Sigmoid colon (tissue), 4 donors: ENCODE results near the gene TCP11.

Source experiments
- POLR2A ChIP-seq, 2 donors: fragments of 450-650 bp; IDR thresholded peaks; one replicate each; pipeline ENCODE4 v1.6.1; 2016; ENCODE audit warnings: antibody characterized with exemption in 2 of 2, mild to moderate bottlenecking in 2 of 2, moderate library complexity in 2 of 2
- POLR2AphosphoS5 ChIP-seq, 4 donors: sonication (generic); formaldehyde crosslinking; IDR thresholded peaks; one replicate each; pipeline ENCODE4 v1.6.1; 2017; ENCODE audit warnings: antibody characterized with exemption in 4 of 4
- TF ChIP-seq, protein P1 (sequence below), 4 experiments: fragments of 450-650 bp in 3 of 4; fragments of 200-600 bp in 1 of 4; IDR thresholded peaks; one replicate each; pipeline ENCODE4 v1.5.1; 2016 to 2019; ENCODE audit warnings: antibody characterized with exemption in 4 of 4, mild to moderate bottlenecking in 3 of 4, moderate library complexity in 2 of 4

DNA sequence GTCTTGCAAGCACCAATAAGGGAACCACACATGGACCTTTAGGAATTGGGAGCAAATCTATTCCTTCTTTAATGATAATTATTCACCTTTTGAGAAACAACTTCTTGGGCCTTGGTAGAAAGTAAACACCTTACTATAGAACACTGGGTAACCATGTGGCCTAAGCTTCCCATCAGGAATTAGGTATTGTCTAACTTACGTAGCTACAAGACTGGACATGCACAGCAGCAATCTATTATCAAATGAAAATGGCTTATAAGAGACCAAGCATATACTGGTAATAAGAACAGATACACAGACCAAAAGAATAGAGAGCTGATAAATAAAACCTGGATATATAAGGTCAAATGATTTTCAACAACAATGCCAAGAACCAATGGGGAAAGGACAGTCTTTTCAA, 16.8 kb downstream of the TCP11 start:
- TF ChIP-seq POLR2AphosphoS5 (IDR thresholded peaks at IDR 0.05): no peak
- no peak for TF ChIP-seq POLR2A (IDR thresholded peaks at IDR 0.05)
- TF ChIP-seq, protein P1, sequence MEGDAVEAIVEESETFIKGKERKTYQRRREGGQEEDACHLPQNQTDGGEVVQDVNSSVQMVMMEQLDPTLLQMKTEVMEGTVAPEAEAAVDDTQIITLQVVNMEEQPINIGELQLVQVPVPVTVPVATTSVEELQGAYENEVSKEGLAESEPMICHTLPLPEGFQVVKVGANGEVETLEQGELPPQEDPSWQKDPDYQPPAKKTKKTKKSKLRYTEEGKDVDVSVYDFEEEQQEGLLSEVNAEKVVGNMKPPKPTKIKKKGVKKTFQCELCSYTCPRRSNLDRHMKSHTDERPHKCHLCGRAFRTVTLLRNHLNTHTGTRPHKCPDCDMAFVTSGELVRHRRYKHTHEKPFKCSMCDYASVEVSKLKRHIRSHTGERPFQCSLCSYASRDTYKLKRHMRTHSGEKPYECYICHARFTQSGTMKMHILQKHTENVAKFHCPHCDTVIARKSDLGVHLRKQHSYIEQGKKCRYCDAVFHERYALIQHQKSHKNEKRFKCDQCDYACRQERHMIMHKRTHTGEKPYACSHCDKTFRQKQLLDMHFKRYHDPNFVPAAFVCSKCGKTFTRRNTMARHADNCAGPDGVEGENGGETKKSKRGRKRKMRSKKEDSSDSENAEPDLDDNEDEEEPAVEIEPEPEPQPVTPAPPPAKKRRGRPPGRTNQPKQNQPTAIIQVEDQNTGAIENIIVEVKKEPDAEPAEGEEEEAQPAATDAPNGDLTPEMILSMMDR (IDR thresholded peaks at IDR 0.05): no peak
